ENCODE results near the gene ATAD1. TPM values are rescaled to one million over a fixed set of nuclear protein-coding genes. Genes with fewer than 3 reads are reported as not detected.

Gene ATAD1
- total and polyA plus RNA-seq, 7 donors, result 38.6 to 84.6 (median 58.5) TPM

- no peaks in the 10 kb centered on the region for H3K27me3 ChIP-seq (ENCODE audit: insufficient read depth in 3 of 3, low read length in 2 of 3)
- no peak overlapping the region for H3K4me3 ChIP-seq
- ATAC-seq (no peak), DNase-seq (no peak)
- H3K4me1 ChIP-seq, result peaks cover 3% of the 10 kb centered on the region
- peaks cover 0 to 3% of the 10 kb centered on the region in 2 donors for H3K36me3 ChIP-seq (ENCODE audit: insufficient read depth in 1 of 2, low read depth in 1 of 2)
- intact Hi-C loops (cut with DNase I), result loop anchor here in 1 of 2 donors (1.0 kb wide), 1 partner anchor 24 kb away; no protein-coding TSS in a partner anchor
- no peak for TF ChIP-seq CTCF (IDR thresholded peaks at IDR 0.05)
- 95 to 98% (median 96%) methylated on average over 5 of the region's 5 CpGs for WGBS, 3 donors
- no peaks in the 10 kb centered on the region for H3K9me3 ChIP-seq
- no peak overlapping the region for H3K27ac ChIP-seq
These were observed 19.9 kb downstream of the ATAD1 start for GRCh38 chr10:87798082-87798481.

GRCh38 chr10:87794285-87794684 lies 23.7 kb downstream of the ATAD1 start:
- H3K4me1 ChIP-seq, result peaks cover 3% of the 10 kb centered on the region

GRCh38 chr10:87790185-87790584 lies 27.8 kb downstream of the ATAD1 start:
- Histone ChIP-seq H3K4me3 (no peak overlapping the region), H3K4me1 (peaks cover 3% of the 10 kb centered on the region), H3K27me3 (ENCODE audit: insufficient read depth in 3 of 3, low read length in 2 of 3) (no peaks in the 10 kb centered on the region), H3K27ac (no peak overlapping the region), H3K36me3 (ENCODE audit: insufficient read depth in 1 of 2, low read depth in 1 of 2) (peaks cover 2 to 39% of the 10 kb centered on the region in 2 donors), H3K9me3 (no peaks in the 10 kb centered on the region)
- no peak for ATAC-seq
- no peak for TF ChIP-seq CTCF (IDR thresholded peaks at IDR 0.05)
- DNase-seq, result no peak
- 83 to 98% (median 96%) methylated on average over 3 of the region's 3 CpGs for WGBS, 3 donors
- intact Hi-C loops (cut with DNase I), result no loop called here

More at GRCh38 chr10:87794285-87794684, 23.7 kb downstream of the ATAD1 start:
- ATAC-seq, result no peak
- Histone ChIP-seq H3K27ac (no peak overlapping the region), H3K9me3 (no peaks in the 10 kb centered on the region), H3K4me3 (no peak overlapping the region), H3K27me3 (ENCODE audit: insufficient read depth in 3 of 3, low read length in 2 of 3) (no peaks in the 10 kb centered on the region), H3K36me3 (ENCODE audit: insufficient read depth in 1 of 2, low read depth in 1 of 2) (peaks cover 5 to 19% of the 10 kb centered on the region in 2 donors)
- intact Hi-C loops (cut with DNase I), result no loop called here
- no peak for DNase-seq
- 32 to 65% (median 39%) methylated on average over 3 of the region's 3 CpGs for WGBS, 3 donors
- TF ChIP-seq CTCF (IDR thresholded peaks at IDR 0.05), result no peak

DNA sequence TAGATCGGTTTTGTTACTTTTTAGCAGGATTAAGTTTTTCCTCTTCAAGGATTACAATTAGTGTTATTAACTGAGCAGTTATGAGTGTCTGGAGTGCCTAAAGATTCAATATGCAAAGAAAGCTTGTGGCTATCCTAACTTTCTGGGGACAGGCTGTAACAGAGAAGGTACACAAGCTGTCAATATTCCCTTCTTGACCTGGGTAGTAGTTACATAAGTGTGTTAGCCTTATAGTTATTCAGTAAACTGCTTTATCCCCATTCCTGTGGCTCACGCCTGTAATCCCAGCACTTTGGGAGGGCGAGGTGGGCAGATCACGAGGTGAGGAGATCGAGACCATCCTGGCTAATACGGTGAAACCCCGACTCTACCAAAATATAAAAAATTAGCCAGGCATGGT lies 31.6 kb downstream of the ATAD1 start:
- ATAC-seq (no peak), DNase-seq (no peak)
- intact Hi-C loops (cut with DNase I), result no loop called here
- no peak overlapping the region for H3K4me3 ChIP-seq
- no peak for TF ChIP-seq CTCF (IDR thresholded peaks at IDR 0.05)
- H3K4me1 ChIP-seq, result no peaks in the 10 kb centered on the region
- no peaks in the 10 kb centered on the region for H3K27me3 ChIP-seq (ENCODE audit: insufficient read depth in 3 of 3, low read length in 2 of 3)
- WGBS, 3 donors, result 98 to 99% (median 98%) methylated on average over 7 of the region's 7 CpGs
- peaks cover 0 to 59% of the 10 kb centered on the region in 2 donors for H3K36me3 ChIP-seq (ENCODE audit: insufficient read depth in 1 of 2, low read depth in 1 of 2)
- H3K27ac ChIP-seq, result no peak overlapping the region
- no peaks in the 10 kb centered on the region for H3K9me3 ChIP-seq

DNA sequence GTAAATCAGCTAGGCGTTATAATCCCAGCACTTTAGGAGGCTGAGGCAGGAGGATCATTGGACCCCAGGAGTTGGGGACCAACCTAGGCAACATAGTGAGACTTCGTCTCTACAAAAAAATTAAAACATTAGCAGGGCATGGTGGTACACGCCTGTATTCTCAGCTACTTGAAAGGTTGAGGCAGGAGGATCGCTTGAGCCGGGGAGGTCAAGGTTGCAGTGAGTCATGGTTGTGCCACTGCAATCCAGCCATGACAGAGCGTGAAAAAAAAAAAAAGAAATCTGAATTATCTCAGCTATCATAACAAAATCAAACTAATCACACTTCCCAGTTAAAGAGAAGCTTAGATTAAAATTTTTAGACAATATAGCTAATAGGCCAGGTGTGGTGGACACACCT lies 35.3 kb downstream of the ATAD1 start:
- no peak for TF ChIP-seq CTCF (IDR thresholded peaks at IDR 0.05)
- H3K36me3 ChIP-seq (ENCODE audit: insufficient read depth in 1 of 2, low read depth in 1 of 2), result peaks cover 3 to 52% of the 10 kb centered on the region in 2 donors
- no peak overlapping the region for H3K4me3 ChIP-seq
- H3K27me3 ChIP-seq (ENCODE audit: insufficient read depth in 3 of 3, low read length in 2 of 3), result no peaks in the 10 kb centered on the region
- no peaks in the 10 kb centered on the region for H3K9me3 ChIP-seq
- no peak overlapping the region for H3K27ac ChIP-seq
- WGBS, 3 donors, result 96 to 97% (median 97%) methylated on average over 6 of the region's 6 CpGs
- no peaks in the 10 kb centered on the region for H3K4me1 ChIP-seq
- intact Hi-C loops (cut with DNase I), result no loop called here
- ATAC-seq (no peak), DNase-seq (no peak)

All from psoas muscle (tissue), 8 donors.